Hepatocyte (in vitro differentiated cells): ENCODE data around the gene SLC10A1. TPM values are rescaled to one million over a fixed set of nuclear protein-coding genes. Genes with fewer than 3 reads are reported as not detected.

Source experiments
- DNase-seq: peaks from one replicate; pipeline ENCODE4 v3.0.0-alpha.2; 2016; ENCODE audit warnings: low spot score
- H2AFZ ChIP-seq: fragments of 200-600 bp; sonication (generic); 2 replicates; pipeline ENCODE4 v1.6.0; 2016; ENCODE audit warnings: antibody characterized with exemption, mild to moderate bottlenecking
- H3K27ac ChIP-seq: fragments of 200-600 bp; sonication (generic); 2 replicates; pipeline ENCODE4 v1.5.1; 2016; ENCODE audit warnings: mild to moderate bottlenecking
- H3K27me3 ChIP-seq: fragments of 200-600 bp; sonication (generic); 2 replicates; pipeline ENCODE4 v1.6.1; 2016
- H3K36me3 ChIP-seq: fragments of 200-600 bp; sonication (generic); replicated peaks from 2 replicates; pipeline ENCODE4 v1.5.1; 2016; ENCODE audit warnings: low read depth; ENCODE audit not compliant: insufficient read depth
- H3K4me1 ChIP-seq: fragments of 200-600 bp; sonication (generic); 2 replicates; pipeline ENCODE4 v1.5.1; 2016; ENCODE audit warnings: mild to moderate bottlenecking, moderate library complexity; ENCODE audit not compliant: insufficient read depth
- H3K4me2 ChIP-seq: fragments of 200-600 bp; sonication (generic); 2 replicates; pipeline ENCODE4 v1.6.0; 2016
- H3K4me3 ChIP-seq: fragments of 200-600 bp; sonication (generic); 2 replicates; pipeline ENCODE4 v1.5.1; 2016; ENCODE audit warnings: mild to moderate bottlenecking
- H3K79me2 ChIP-seq: fragments of 200-600 bp; sonication (generic); 2 replicates; pipeline ENCODE4 v1.6.0; 2017; ENCODE audit warnings: mild to moderate bottlenecking
- H3K9me2 ChIP-seq: fragments of 200-600 bp; sonication (generic); replicated peaks from 2 replicates; pipeline ENCODE4 v1.6.0; 2017; ENCODE audit warnings: mild to moderate bottlenecking; ENCODE audit not compliant: insufficient read depth
- H3K9me3 ChIP-seq: fragments of 200-600 bp; sonication (generic); 2 replicates; pipeline ENCODE4 v1.5.1; 2016; ENCODE audit warnings: low read depth, mild to moderate bottlenecking
- H4K20me1 ChIP-seq: fragments of 200-600 bp; sonication (generic); 2 replicates; pipeline ENCODE4 v1.6.0; 2016; ENCODE audit warnings: mild to moderate bottlenecking; ENCODE audit not compliant: insufficient read depth, poor library complexity, severe bottlenecking
- EZH2 ChIP-seq: fragments of 200-600 bp; sonication (generic); IDR thresholded peaks from 2 replicates; pipeline ENCODE4 v1.6.1; 2016; ENCODE audit warnings: antibody characterized with exemption, mild to moderate bottlenecking, borderline replicate concordance
- EZH2phosphoT487 ChIP-seq: fragments of 200-600 bp; sonication (generic); IDR thresholded peaks from one replicate; pipeline ENCODE4 v1.6.1; 2018; ENCODE audit warnings: antibody characterized with exemption, mild to moderate bottlenecking, low read depth, moderate library complexity; ENCODE audit not compliant: unreplicated experiment, severe bottlenecking
- WGBS: methylation state at CpG from one replicate; pipeline ENCODE4 v1.1.6; 2016; ENCODE audit warnings: low lambda C conversion rate; ENCODE audit errors: missing lambda C conversion rate; 5-methylcytosine and 5-hydroxymethylcytosine counted together
- polyA plus RNA-seq: library from polyadenylated mRNA; unstranded; fragments of >200 nt; fragmentation: Nextera tagmentation; extraction: Ambion mirVana; gene quantifications from 2 replicates; pipeline ENCODE4 v1.2.1, GENCODE V29; 2016
- total RNA-seq: library from RNA; depleted of rRNA; stranded (reverse); fragments of >200 nt; gene quantifications from 2 replicates; pipeline ENCODE4 v1.2.3, GENCODE V29; 2014
- TF ChIP-seq, protein P1 (sequence below): fragments of 200-600 bp; sonication (generic); IDR thresholded peaks from 2 replicates; pipeline ENCODE4 v1.5.1; 2016; ENCODE audit warnings: antibody characterized with exemption, mild to moderate bottlenecking; ENCODE audit not compliant: poor library complexity

Gene SLC10A1
- total and polyA plus RNA-seq, 2 experiments from 2014 or later: 2.9 to 3.0 TPM

GRCh38 chr14:69780952-69781351 lies 16.1 kb downstream of the SLC10A1 start:
- Histone ChIP-seq H3K4me1 (no peaks in the 10 kb centered on the region), H3K27ac (no peak overlapping the region), H4K20me1 (peaks cover 11% of the 10 kb centered on the region), H3K79me2 (peaks cover 4% of the 10 kb centered on the region), H3K9me2 (no peaks in the 10 kb centered on the region), H3K36me3 (no peaks in the 10 kb centered on the region), H2AFZ (no peak overlapping the region), H3K27me3 (no peaks in the 10 kb centered on the region), H3K4me2 (no peak overlapping the region), H3K9me3 (no peaks in the 10 kb centered on the region), H3K4me3 (no peak overlapping the region)
- DNase-seq: no peak
- TF ChIP-seq EZH2 (no peak), EZH2phosphoT487 (no peak)
- TF ChIP-seq, protein P1, sequence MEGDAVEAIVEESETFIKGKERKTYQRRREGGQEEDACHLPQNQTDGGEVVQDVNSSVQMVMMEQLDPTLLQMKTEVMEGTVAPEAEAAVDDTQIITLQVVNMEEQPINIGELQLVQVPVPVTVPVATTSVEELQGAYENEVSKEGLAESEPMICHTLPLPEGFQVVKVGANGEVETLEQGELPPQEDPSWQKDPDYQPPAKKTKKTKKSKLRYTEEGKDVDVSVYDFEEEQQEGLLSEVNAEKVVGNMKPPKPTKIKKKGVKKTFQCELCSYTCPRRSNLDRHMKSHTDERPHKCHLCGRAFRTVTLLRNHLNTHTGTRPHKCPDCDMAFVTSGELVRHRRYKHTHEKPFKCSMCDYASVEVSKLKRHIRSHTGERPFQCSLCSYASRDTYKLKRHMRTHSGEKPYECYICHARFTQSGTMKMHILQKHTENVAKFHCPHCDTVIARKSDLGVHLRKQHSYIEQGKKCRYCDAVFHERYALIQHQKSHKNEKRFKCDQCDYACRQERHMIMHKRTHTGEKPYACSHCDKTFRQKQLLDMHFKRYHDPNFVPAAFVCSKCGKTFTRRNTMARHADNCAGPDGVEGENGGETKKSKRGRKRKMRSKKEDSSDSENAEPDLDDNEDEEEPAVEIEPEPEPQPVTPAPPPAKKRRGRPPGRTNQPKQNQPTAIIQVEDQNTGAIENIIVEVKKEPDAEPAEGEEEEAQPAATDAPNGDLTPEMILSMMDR: no peak
- 95% methylated on average over 3 of the region's 3 CpGs for WGBS

GRCh38 chr14:69780092-69780491 lies 16.9 kb downstream of the SLC10A1 start:
- H3K4me2 ChIP-seq: no peak overlapping the region
- H3K4me3 ChIP-seq: no peak overlapping the region
- H4K20me1 ChIP-seq: peaks cover 11% of the 10 kb centered on the region
- H2AFZ ChIP-seq: no peak overlapping the region
- H3K79me2 ChIP-seq: peaks cover 4% of the 10 kb centered on the region
- no peaks in the 10 kb centered on the region for H3K9me2 ChIP-seq
- no peaks in the 10 kb centered on the region for H3K27me3 ChIP-seq
- H3K36me3 ChIP-seq: no peaks in the 10 kb centered on the region
- DNase-seq: no peak
- no peaks in the 10 kb centered on the region for H3K4me1 ChIP-seq
- WGBS: 92% methylated on average over 1 of the region's 1 CpG
- TF ChIP-seq EZH2 (no peak), EZH2phosphoT487 (no peak)
- TF ChIP-seq, protein P1: no peak
- H3K27ac ChIP-seq: no peak overlapping the region
- H3K9me3 ChIP-seq: no peaks in the 10 kb centered on the region

DNA sequence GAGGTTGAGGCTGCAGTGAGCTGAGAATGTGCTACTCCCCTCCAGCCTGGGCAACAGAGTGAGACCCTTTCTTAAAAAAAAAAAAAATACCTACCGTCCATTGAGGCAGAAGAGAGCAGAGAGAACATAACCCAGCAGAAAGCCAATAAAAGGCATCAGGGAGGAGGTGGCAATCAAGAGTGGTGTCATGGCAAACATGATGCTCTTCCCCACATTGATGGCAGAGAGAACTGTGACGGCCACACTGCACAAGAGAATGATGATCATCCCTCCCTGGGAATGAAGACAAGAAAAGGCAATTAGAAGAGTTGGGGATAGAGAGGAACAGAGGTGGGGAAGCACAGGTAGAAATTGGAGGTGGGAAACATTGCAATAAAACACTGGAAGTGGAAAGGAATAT lies 18.0 kb downstream of the SLC10A1 start:
- TF ChIP-seq EZH2phosphoT487: no peak
- TF ChIP-seq, protein P1: no peak
- TF ChIP-seq EZH2: no peak
- Histone ChIP-seq H3K4me3 (no peak overlapping the region), H3K4me2 (no peak overlapping the region), H3K4me1 (no peaks in the 10 kb centered on the region), H3K79me2 (peaks cover 4% of the 10 kb centered on the region), H3K27ac (no peak overlapping the region), H3K36me3 (no peaks in the 10 kb centered on the region), H3K9me2 (no peaks in the 10 kb centered on the region), H3K9me3 (no peaks in the 10 kb centered on the region), H2AFZ (no peak overlapping the region), H3K27me3 (no peaks in the 10 kb centered on the region), H4K20me1 (peaks cover 11% of the 10 kb centered on the region)
- DNase-seq: no peak
- WGBS: 90% methylated on average over 2 of the region's 2 CpGs
